Stimulated activated CD4-positive, alpha-beta T cell treated with anti-CD3 and anti-CD28 coated beads, TNF-alpha, amount 100 ng/mL, for 24 hours (primary cell): ENCODE data around the gene PRR23C.

Experiments
- DNase-seq, 3 experiments: peaks; one replicate each; pipeline ENCODE4 v3.0.0-alpha.2; 2020; ENCODE audit warnings: low read depth in 3 of 3

PRR23C gene

GRCh38 chr3:138995706-138996105 lies 49.0 kb downstream of the PRR23C start:
- no peak for DNase-seq
